ENCODE data around the gene WNT2B.

- no peak for TF ChIP-seq POLR2A (IDR thresholded peaks at IDR 0.05)
- TF ChIP-seq, protein P1, sequence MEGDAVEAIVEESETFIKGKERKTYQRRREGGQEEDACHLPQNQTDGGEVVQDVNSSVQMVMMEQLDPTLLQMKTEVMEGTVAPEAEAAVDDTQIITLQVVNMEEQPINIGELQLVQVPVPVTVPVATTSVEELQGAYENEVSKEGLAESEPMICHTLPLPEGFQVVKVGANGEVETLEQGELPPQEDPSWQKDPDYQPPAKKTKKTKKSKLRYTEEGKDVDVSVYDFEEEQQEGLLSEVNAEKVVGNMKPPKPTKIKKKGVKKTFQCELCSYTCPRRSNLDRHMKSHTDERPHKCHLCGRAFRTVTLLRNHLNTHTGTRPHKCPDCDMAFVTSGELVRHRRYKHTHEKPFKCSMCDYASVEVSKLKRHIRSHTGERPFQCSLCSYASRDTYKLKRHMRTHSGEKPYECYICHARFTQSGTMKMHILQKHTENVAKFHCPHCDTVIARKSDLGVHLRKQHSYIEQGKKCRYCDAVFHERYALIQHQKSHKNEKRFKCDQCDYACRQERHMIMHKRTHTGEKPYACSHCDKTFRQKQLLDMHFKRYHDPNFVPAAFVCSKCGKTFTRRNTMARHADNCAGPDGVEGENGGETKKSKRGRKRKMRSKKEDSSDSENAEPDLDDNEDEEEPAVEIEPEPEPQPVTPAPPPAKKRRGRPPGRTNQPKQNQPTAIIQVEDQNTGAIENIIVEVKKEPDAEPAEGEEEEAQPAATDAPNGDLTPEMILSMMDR (IDR thresholded peaks at IDR 0.05): no peak
Measured at GRCh38 chr1:112515311-112516009, 6.7 kb downstream of the WNT2B start.
